ENCODE measurements around the gene AGK.
"Not testable (repeated sequence)": the region's sequence is repeated elsewhere in the genome, so short reads cannot be mapped to it uniquely, and the experiment has no call there.

AGK gene

GRCh38 chr7:141646826-141647480 lies 95.7 kb downstream of the AGK start:
- Histone ChIP-seq H3K79me2 (ENCODE audit: insufficient read depth, low read depth) (no peaks in the 10 kb centered on the region), H3K4me3 (IDR thresholded peaks at IDR 0.05; ENCODE audit: insufficient read depth, low read depth, low read length) (no peak overlapping the region), H3K4me1 (ENCODE audit: low read depth, poor library complexity, severe bottlenecking) (no peaks in the 10 kb centered on the region), H2AFZ (ENCODE audit: low read depth) (no peak overlapping the region), H3K36me3 (ENCODE audit: insufficient read depth) (peaks cover 17% of the 10 kb centered on the region; the same call in 1 of the 2 replicates), H3K9ac (no peak overlapping the region), H4K20me1 (ENCODE audit: insufficient read depth) (no peaks in the 10 kb centered on the region), H3K27me3 (ENCODE audit: insufficient read depth, low read depth) (no peaks in the 10 kb centered on the region), H3K27ac (no peak overlapping the region), H3K4me2 (no peak overlapping the region)
- TF ChIP-seq, protein P1, sequence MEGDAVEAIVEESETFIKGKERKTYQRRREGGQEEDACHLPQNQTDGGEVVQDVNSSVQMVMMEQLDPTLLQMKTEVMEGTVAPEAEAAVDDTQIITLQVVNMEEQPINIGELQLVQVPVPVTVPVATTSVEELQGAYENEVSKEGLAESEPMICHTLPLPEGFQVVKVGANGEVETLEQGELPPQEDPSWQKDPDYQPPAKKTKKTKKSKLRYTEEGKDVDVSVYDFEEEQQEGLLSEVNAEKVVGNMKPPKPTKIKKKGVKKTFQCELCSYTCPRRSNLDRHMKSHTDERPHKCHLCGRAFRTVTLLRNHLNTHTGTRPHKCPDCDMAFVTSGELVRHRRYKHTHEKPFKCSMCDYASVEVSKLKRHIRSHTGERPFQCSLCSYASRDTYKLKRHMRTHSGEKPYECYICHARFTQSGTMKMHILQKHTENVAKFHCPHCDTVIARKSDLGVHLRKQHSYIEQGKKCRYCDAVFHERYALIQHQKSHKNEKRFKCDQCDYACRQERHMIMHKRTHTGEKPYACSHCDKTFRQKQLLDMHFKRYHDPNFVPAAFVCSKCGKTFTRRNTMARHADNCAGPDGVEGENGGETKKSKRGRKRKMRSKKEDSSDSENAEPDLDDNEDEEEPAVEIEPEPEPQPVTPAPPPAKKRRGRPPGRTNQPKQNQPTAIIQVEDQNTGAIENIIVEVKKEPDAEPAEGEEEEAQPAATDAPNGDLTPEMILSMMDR (conservative IDR thresholded peaks at IDR 0.05; ENCODE audit: low read depth, low read length): no peak

- H4K20me1 ChIP-seq (ENCODE audit: insufficient read depth); H3K27ac ChIP-seq; H3K4me3 ChIP-seq (IDR thresholded peaks at IDR 0.05; ENCODE audit: insufficient read depth, low read depth, low read length); H2AFZ ChIP-seq (ENCODE audit: low read depth); H3K4me2 ChIP-seq; H3K79me2 ChIP-seq (ENCODE audit: insufficient read depth, low read depth); H3K9ac ChIP-seq; H3K4me1 ChIP-seq (ENCODE audit: low read depth, poor library complexity, severe bottlenecking); H3K27me3 ChIP-seq (ENCODE audit: insufficient read depth, low read depth): not testable (repeated sequence)
- peaks cover 11% of the 10 kb centered on the region; the same call in 1 of the 2 replicates for H3K36me3 ChIP-seq (ENCODE audit: insufficient read depth)
Observed at GRCh38 chr7:141647701-141648100, 96.5 kb downstream of the AGK start.

GRCh38 chr7:141648276-141649114 lies 97.3 kb downstream of the AGK start:
- TF ChIP-seq, protein P1 (conservative IDR thresholded peaks at IDR 0.05; ENCODE audit: low read depth, low read length): no peak
- no peaks in the 10 kb centered on the region for H3K79me2 ChIP-seq (ENCODE audit: insufficient read depth, low read depth)
- no peak overlapping the region for H2AFZ ChIP-seq (ENCODE audit: low read depth)
- H3K4me3 ChIP-seq (IDR thresholded peaks at IDR 0.05; ENCODE audit: insufficient read depth, low read depth, low read length): no peak overlapping the region
- H4K20me1 ChIP-seq (ENCODE audit: insufficient read depth): no peaks in the 10 kb centered on the region
- no peaks in the 10 kb centered on the region for H3K27me3 ChIP-seq (ENCODE audit: insufficient read depth, low read depth)
- peaks cover 9% of the 10 kb centered on the region; the same call in 1 of the 2 replicates for H3K36me3 ChIP-seq (ENCODE audit: insufficient read depth)
- no peaks in the 10 kb centered on the region for H3K4me1 ChIP-seq (ENCODE audit: low read depth, poor library complexity, severe bottlenecking)
- no peak overlapping the region for H3K9ac ChIP-seq
- no peak overlapping the region for H3K4me2 ChIP-seq
- H3K27ac ChIP-seq: no peak overlapping the region

- TF ChIP-seq, protein P1 (conservative IDR thresholded peaks at IDR 0.05; ENCODE audit: low read depth, low read length): no peak
- Histone ChIP-seq H3K27ac (no peak overlapping the region), H3K27me3 (ENCODE audit: insufficient read depth, low read depth) (no peaks in the 10 kb centered on the region), H4K20me1 (ENCODE audit: insufficient read depth) (no peaks in the 10 kb centered on the region), H3K9ac (no peak overlapping the region), H2AFZ (ENCODE audit: low read depth) (no peak overlapping the region), H3K4me2 (no peak overlapping the region), H3K4me1 (ENCODE audit: low read depth, poor library complexity, severe bottlenecking) (no peaks in the 10 kb centered on the region), H3K36me3 (ENCODE audit: insufficient read depth) (peaks cover 9% of the 10 kb centered on the region; the same call in 1 of the 2 replicates), H3K79me2 (ENCODE audit: insufficient read depth, low read depth) (no peaks in the 10 kb centered on the region), H3K4me3 (IDR thresholded peaks at IDR 0.05; ENCODE audit: insufficient read depth, low read depth, low read length) (no peak overlapping the region)
Observed at GRCh38 chr7:141649137-141649864, 98.1 kb downstream of the AGK start.
